Activated naive CD8-positive, alpha-beta T cell (primary cell): Measurements from ENCODE around the gene DCAF16.

Source experiments
- H3K27ac Mint-ChIP-seq: one replicate; pipeline ENCODE4 v1.8.0; 2021; ENCODE audit warnings: mixed read lengths
- H3K27me3 Mint-ChIP-seq: one replicate; pipeline ENCODE4 v1.8.0; 2021; ENCODE audit warnings: mixed read lengths
- H3K36me3 Mint-ChIP-seq: one replicate; pipeline ENCODE4 v1.8.0; 2021; ENCODE audit warnings: mixed read lengths
- H3K4me1 Mint-ChIP-seq: one replicate; pipeline ENCODE4 v1.8.0; 2021; ENCODE audit warnings: low read depth, mixed read lengths
- H3K4me3 Mint-ChIP-seq: one replicate; pipeline ENCODE4 v1.8.0; 2021; ENCODE audit warnings: mild to moderate bottlenecking, mixed read lengths
- H3K9me3 Mint-ChIP-seq: one replicate; pipeline ENCODE4 v1.8.0; 2021; ENCODE audit warnings: low read depth, mixed read lengths

The DCAF16 gene

DNA sequence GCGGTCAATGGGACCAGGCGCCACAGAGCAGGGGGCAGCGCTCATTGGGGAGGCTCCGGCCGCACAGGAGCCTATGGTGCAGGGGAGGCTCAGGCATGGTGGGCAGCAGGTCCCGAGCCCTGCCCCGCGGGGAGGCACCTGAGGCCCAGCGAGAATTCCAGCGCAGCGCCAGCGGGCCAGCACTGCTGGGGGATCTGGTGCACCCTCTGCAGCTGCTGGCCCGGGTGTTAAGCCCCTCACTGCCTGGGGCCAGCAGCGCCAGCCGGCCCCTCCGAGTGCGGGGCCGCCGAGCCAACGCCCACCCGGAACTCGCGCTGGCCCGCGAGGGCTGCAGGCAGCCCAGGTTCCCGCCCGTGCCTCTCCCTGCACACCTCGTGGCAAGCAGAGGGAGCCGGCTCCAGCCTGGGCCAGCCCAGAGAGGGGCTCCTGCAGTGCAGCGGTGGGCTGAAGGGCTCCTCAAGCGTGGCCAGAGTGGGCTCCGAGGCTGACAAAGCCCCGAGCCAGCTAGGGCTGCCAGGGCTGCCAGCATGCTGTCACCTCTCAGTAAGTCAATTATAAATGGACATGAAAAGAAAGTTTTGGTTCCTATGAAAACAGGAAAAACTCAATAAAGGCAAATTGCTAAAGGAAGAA, 43.6 kb downstream of the DCAF16 start:
- Mint-ChIP-seq H3K27me3 (no peaks in the 10 kb centered on the region), H3K4me1 (peaks cover 4% of the 10 kb centered on the region), H3K36me3 (no peaks in the 10 kb centered on the region), H3K9me3 (no peaks in the 10 kb centered on the region), H3K4me3 (no peak overlapping the region), H3K27ac (no peak overlapping the region)

DNA sequence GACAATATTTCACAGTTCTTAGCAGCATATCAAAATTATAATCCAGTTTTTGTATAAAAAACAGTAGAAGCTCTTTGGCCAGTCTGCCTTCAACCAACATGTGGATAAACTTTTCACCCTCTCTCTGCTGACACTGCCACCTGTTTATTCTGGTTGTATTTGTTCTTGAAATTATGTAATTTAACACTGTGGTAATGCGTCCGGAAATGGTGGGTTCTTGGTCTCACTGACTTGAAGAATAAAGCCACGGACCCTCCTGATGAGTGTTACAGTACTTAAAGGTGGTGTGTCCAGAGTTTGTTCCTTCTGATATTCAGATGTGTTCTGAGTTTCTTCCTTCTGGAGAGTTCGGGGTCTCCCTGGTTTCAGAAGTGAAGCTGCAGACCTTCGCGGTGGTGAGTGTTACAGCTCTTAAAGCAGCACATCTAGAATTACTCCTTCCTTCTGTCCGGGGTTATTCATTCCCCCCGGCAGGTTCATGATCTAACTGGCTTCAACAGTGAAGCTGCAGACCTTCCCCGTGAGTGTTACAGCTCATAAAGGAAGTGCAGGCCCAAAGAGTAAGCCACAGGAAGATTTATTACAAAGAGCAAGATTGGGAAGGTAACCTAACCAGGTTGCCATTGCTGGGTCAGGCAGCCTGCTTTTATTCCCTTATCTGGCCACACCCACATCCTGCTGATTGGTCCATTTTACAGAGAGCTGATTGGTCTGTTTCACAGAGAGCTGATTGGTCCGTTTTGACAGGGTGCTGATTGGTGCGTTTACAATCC, 44.9 kb downstream of the DCAF16 start:
- Mint-ChIP-seq H3K4me1 (peaks cover 4% of the 10 kb centered on the region), H3K4me3 (no peak overlapping the region), H3K27ac (no peak overlapping the region), H3K9me3 (no peaks in the 10 kb centered on the region), H3K27me3 (no peaks in the 10 kb centered on the region), H3K36me3 (no peaks in the 10 kb centered on the region)

- peaks cover 4% of the 10 kb centered on the region for H3K4me1 Mint-ChIP-seq
- H3K9me3 Mint-ChIP-seq = no peaks in the 10 kb centered on the region
- H3K36me3 Mint-ChIP-seq = no peaks in the 10 kb centered on the region
- no peaks in the 10 kb centered on the region for H3K27me3 Mint-ChIP-seq
- no peak overlapping the region for H3K4me3 Mint-ChIP-seq
- H3K27ac Mint-ChIP-seq = no peak overlapping the region
These were observed 46.6 kb downstream of the DCAF16 start for GRCh38 chr4:17763931-17764330.

- Mint-ChIP-seq H3K27ac (no peak overlapping the region), H3K9me3 (no peaks in the 10 kb centered on the region), H3K36me3 (no peaks in the 10 kb centered on the region), H3K4me1 (peaks cover 4% of the 10 kb centered on the region), H3K27me3 (no peaks in the 10 kb centered on the region), H3K4me3 (no peak overlapping the region)
These were observed 47.1 kb downstream of the DCAF16 start for GRCh38 chr4:17763416-17763815.

- H3K27ac Mint-ChIP-seq = no peak overlapping the region
These were observed 47.8 kb downstream of the DCAF16 start for GRCh38 chr4:17762726-17763125.

GRCh38 chr4:17761062-17761461, 49.5 kb downstream of the DCAF16 start:
- Mint-ChIP-seq H3K9me3 (no peaks in the 10 kb centered on the region), H3K27me3 (no peaks in the 10 kb centered on the region), H3K27ac (no peak overlapping the region), H3K4me3 (no peak overlapping the region), H3K4me1 (peaks cover 4% of the 10 kb centered on the region), H3K36me3 (no peaks in the 10 kb centered on the region)

More at GRCh38 chr4:17762726-17763125, 47.8 kb downstream of the DCAF16 start:
- no peaks in the 10 kb centered on the region for H3K9me3 Mint-ChIP-seq
- no peaks in the 10 kb centered on the region for H3K27me3 Mint-ChIP-seq
- H3K36me3 Mint-ChIP-seq = no peaks in the 10 kb centered on the region
- peaks cover 4% of the 10 kb centered on the region for H3K4me1 Mint-ChIP-seq
- H3K4me3 Mint-ChIP-seq = no peak overlapping the region

DNA sequence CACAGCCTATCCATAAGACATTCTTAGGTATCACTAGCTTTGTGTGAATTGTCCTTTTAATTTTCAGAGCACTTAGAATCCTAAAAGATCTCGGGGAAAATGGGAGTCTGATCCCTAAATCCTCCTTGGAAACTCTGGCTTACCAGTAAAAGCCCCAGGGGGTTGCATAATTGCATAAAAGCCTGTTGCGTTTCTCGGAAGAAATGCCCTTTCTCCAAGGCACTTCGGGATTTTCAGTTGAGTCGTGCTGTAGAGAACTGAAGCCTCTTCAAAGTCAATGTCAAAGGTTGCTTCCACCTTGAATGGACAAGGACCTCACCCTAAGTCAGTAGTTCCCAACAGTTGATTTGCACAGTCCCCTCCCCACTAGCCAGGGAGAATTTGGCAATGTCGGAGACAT, 49.9 kb downstream of the DCAF16 start:
- no peak overlapping the region for H3K27ac Mint-ChIP-seq
- no peak overlapping the region for H3K4me3 Mint-ChIP-seq
- H3K4me1 Mint-ChIP-seq = peaks cover 1% of the 10 kb centered on the region
- no peaks in the 10 kb centered on the region for H3K27me3 Mint-ChIP-seq
- H3K36me3 Mint-ChIP-seq = no peaks in the 10 kb centered on the region
- H3K9me3 Mint-ChIP-seq = no peaks in the 10 kb centered on the region

GRCh38 chr4:17758485-17758884, 52.1 kb downstream of the DCAF16 start:
- Mint-ChIP-seq H3K27me3 (no peaks in the 10 kb centered on the region), H3K4me3 (no peak overlapping the region), H3K9me3 (no peaks in the 10 kb centered on the region), H3K36me3 (no peaks in the 10 kb centered on the region), H3K27ac (no peak overlapping the region), H3K4me1 (no peaks in the 10 kb centered on the region)

DNA sequence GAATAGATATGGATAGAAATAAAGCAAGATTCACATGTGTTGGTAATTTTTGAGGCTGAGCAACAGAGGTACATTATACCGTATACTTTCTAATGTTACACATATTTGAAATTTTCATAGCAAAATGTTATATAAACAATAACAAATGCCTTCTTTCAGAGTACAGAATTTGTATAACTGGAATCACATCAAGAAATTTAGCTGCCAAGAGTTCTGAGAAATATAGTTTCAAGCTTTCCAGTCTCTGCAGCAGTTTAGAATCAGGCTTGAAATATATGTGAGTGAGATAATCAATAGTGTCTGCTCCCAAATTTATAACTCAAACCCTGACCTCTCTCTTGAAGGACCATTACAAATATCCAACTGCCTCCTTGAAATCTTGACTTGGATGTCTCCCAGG, 52.9 kb downstream of the DCAF16 start:
- Mint-ChIP-seq H3K9me3 (no peaks in the 10 kb centered on the region), H3K36me3 (no peaks in the 10 kb centered on the region), H3K27me3 (no peaks in the 10 kb centered on the region), H3K4me1 (no peaks in the 10 kb centered on the region), H3K27ac (no peak overlapping the region), H3K4me3 (no peak overlapping the region)

DNA sequence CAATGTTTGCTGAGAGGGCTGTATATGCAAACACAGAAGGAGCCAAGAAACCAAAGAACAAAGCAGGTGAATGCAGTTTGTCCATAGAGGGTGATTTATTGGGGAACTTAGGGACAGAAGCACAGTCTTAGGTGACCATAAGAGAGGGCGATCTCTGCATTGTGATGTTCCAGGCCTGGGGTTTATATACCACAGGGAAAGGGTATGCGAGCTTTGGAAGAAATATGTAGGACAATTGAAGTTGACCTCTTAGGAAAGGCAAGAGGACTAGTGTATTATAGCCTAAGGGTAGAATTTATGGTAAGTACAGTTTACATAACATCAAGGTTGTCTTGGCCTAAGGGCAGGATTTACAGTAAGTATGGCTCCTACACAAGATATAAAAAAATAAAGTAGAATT, 56.9 kb downstream of the DCAF16 start:
- Mint-ChIP-seq H3K4me1 (no peaks in the 10 kb centered on the region), H3K27me3 (peaks cover 3% of the 10 kb centered on the region), H3K4me3 (no peak overlapping the region), H3K9me3 (no peaks in the 10 kb centered on the region), H3K27ac (no peak overlapping the region), H3K36me3 (no peaks in the 10 kb centered on the region)
